AG10803 (cell line): Measurements from ENCODE around the gene KCND2.

ENCODE experiments used
- DNase-seq: peaks from one replicate; pipeline ENCODE4 v3.0.0; 2010; ENCODE audit warnings: low read depth
- H3K4me3 ChIP-seq: 2 replicates; pipeline ENCODE4 v1.5.1; 2011; ENCODE audit warnings: mild to moderate bottlenecking, low read length, control low read depth
- TF ChIP-seq, protein P1 (sequence below): conservative IDR thresholded peaks from 2 replicates; pipeline ENCODE4 v1.5.1; 2011; ENCODE audit warnings: mild to moderate bottlenecking, low read length, control low read depth, inconsistent platforms

Gene KCND2

DNA sequence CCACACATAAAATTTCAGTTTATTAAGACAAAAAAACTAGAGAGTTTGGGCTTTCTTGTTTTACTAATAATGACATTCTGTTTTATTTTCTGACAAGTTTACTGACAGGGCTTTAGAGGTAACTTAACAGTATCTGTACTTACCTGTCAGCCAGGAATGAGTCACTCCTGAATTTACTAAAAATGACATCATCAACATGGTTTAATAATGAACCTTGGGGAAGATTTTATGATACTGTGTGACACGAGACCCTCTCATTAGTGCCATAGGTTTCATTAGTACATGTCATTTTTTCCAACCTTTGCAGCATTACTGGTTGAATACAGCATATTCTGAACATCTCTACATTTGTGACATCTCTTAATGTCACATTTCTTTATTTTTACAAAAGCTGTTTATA is 131.1 kb downstream of the KCND2 start:
- no peak for DNase-seq
- TF ChIP-seq, protein P1, sequence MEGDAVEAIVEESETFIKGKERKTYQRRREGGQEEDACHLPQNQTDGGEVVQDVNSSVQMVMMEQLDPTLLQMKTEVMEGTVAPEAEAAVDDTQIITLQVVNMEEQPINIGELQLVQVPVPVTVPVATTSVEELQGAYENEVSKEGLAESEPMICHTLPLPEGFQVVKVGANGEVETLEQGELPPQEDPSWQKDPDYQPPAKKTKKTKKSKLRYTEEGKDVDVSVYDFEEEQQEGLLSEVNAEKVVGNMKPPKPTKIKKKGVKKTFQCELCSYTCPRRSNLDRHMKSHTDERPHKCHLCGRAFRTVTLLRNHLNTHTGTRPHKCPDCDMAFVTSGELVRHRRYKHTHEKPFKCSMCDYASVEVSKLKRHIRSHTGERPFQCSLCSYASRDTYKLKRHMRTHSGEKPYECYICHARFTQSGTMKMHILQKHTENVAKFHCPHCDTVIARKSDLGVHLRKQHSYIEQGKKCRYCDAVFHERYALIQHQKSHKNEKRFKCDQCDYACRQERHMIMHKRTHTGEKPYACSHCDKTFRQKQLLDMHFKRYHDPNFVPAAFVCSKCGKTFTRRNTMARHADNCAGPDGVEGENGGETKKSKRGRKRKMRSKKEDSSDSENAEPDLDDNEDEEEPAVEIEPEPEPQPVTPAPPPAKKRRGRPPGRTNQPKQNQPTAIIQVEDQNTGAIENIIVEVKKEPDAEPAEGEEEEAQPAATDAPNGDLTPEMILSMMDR: no peak
- H3K4me3 ChIP-seq: no peak overlapping the region

DNA sequence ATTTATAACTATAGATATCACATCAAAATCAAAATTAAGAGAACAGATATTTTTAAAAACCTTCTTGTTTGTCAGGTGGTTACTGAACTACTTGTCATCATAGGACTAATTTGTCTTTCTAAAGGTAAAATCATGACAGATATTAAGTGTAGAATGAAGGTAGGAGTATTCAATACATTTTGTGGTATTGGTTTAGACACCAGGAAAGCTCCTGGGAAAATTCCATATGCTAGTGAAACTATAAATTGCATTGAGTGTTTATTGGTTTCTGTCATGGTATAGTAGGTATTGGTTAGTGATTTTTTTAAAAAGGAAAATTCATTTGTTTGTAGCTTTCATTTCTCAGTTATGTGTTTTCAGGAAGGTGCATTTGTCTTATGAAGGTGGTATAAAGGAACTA is 132.7 kb downstream of the KCND2 start:
- no peak for DNase-seq
- TF ChIP-seq, protein P1: no peak
- no peak overlapping the region for H3K4me3 ChIP-seq

- no peak for DNase-seq
- H3K4me3 ChIP-seq: no peak overlapping the region
- TF ChIP-seq, protein P1: no peak
These were observed 134.0 kb downstream of the KCND2 start for GRCh38 chr7:120407010-120407409.

- H3K4me3 ChIP-seq: no peak overlapping the region
- TF ChIP-seq, protein P1: no peak
- DNase-seq: no peak
These were observed 139.4 kb downstream of the KCND2 start for GRCh38 chr7:120412139-120413050.

DNA sequence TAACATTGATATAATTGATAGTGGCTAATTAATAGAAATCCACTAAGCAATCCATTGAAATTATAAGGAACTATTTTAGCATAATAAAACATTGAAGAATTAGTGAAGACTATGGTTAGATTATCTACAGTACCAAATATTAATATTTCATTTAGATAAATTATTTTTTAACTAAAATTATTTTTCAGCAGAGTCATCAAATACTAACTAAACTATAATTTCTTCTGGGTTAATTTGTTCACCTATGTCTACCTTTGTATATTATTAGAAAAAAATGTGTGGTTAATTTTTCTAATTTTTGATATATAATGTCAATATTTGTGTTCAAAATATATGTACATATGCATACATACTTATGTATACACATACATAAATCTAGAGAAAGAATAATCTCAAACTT is 140.2 kb downstream of the KCND2 start:
- no peak overlapping the region for H3K4me3 ChIP-seq
- TF ChIP-seq, protein P1: no peak
- DNase-seq: no peak

DNA sequence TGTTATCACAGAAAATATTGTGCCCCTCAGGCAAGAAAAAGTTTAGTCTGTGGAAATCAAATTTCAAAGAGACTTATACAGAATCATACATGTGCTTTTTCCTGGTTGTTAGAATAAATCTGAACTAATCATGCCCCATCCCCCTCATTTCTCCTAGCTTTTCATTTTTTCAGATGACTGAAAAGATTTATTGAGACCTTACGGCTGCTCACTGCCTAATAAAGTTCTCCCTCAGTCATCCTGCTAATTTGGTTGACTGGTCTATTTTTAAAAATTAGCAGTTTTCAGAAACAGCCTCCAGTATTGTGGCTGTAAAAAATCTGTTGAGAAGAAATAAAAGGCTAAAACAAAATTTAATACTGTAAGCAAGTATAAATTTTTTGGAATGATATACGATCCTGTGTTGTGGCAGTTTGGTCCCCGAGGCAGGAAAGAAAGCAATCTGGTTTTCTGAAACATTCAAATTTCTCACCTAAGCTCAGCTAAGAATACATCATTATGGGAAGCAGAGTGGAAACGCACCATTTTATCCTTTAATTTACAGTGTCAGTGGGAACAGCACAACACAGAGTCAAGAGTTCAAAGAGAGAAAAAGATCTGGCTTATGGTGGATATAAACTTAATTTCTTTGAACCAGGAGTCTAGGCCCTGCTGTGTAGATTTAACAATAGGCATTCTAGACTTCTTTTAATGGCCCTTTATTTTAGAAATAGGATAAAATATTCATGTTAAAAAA is 144.4 kb downstream of the KCND2 start:
- H3K4me3 ChIP-seq: no peak overlapping the region
- DNase-seq: no peak
- TF ChIP-seq, protein P1: no peak
